B cell (primary cell): ENCODE measurements around the gene RBMX. TPM values are rescaled to one million over a fixed set of nuclear protein-coding genes. Genes with fewer than 3 reads are reported as not detected.

Source experiments
- ATAC-seq: fragments of 200-7000 bp; cut with Tn5 transposase; one replicate; pipeline ENCODE4 v1.10.0; 2021; ENCODE audit warnings: low read depth, mild to moderate bottlenecking, moderate number of reproducible peaks, moderate library complexity
- CTCF ChIA-PET: fragments of 350-600 bp; sonication (Branson Sonifier 250); formaldehyde crosslinking; loops from one replicate; lab custom pipeline; 2021; ENCODE audit warnings: antibody characterized with exemption, inconsistent platforms; lab: Charles Lee
- POLR2A ChIA-PET: fragments of 350-600 bp; sonication (Branson Sonifier 250); formaldehyde crosslinking; loops from one replicate; lab custom pipeline; 2021; ENCODE audit warnings: antibody characterized with exemption; lab: Charles Lee
- DNase-seq: peaks from one replicate; pipeline ENCODE4 v3.0.0; 2013
- H2AFZ ChIP-seq: 2 replicates; pipeline ENCODE4 v1.6.1; 2012; ENCODE audit warnings: mild to moderate bottlenecking, low read depth, low read length; ENCODE audit not compliant: insufficient read depth, poor library complexity, severe bottlenecking
- H3K27ac ChIP-seq, 2 donors: 1 replicate in 1 of 2; 2 replicates in 1 of 2; pipeline ENCODE4 v1.5.1; 2012 to 2013; ENCODE audit warnings: low read length in 2 of 2, mild to moderate bottlenecking in 2 of 2, moderate library complexity in 1 of 2
- H3K27me3 ChIP-seq, 4 experiments: fragments of 200-600 bp in 1 of 4; sonication (generic) in 1 of 4; replicated peaks in 1 of 4; 1 replicate in 2 of 4; 2 replicates in 2 of 4; pipeline versions ENCODE4 v1.6.1 to v1.7.0; 2013 to 2016; ENCODE audit warnings: low read length in 3 of 4, mild to moderate bottlenecking in 2 of 4, mixed read lengths in 1 of 4, moderate library complexity in 1 of 4; ENCODE audit not compliant: insufficient read depth in 4 of 4, control insufficient read depth in 3 of 4; ENCODE audit errors: control extremely low read depth in 1 of 4
- H3K36me3 ChIP-seq, 2 experiments: replicated peaks in 1 of 2; 1 replicate in 1 of 2; 2 replicates in 1 of 2; pipeline versions ENCODE4 v1.6.1 to v1.7.1; 2013; ENCODE audit warnings: low read length in 1 of 2; ENCODE audit not compliant: insufficient read depth in 2 of 2, control insufficient read depth in 1 of 2; ENCODE audit errors: control extremely low read depth in 1 of 2, extremely low read depth in 1 of 2
- H3K4me1 ChIP-seq, 2 donors: fragments of 200-600 bp in 1 of 2; sonication (generic) in 1 of 2; 1 replicate in 1 of 2; 2 replicates in 1 of 2; pipeline versions ENCODE4 v1.5.1 to v1.6.1; 2013 to 2017; ENCODE audit warnings: low read length in 2 of 2; ENCODE audit not compliant: control insufficient read depth in 2 of 2, insufficient read depth in 2 of 2
- H3K4me2 ChIP-seq: replicated peaks from 2 replicates; pipeline ENCODE3; 2012; ENCODE audit warnings: mild to moderate bottlenecking, low read depth, low read length; ENCODE audit not compliant: poor library complexity, severe bottlenecking
- H3K4me3 ChIP-seq, 5 experiments: fragments of 200-600 bp in 1 of 5; sonication (generic) in 1 of 5; 1 replicate in 3 of 5; 2 replicates in 2 of 5; pipeline versions ENCODE4 v1.5.1 to v1.7.0; 2011 to 2016; ENCODE audit warnings: low read length in 4 of 5, mild to moderate bottlenecking in 4 of 5, low read depth in 2 of 5, control low read depth in 1 of 5, moderate library complexity in 1 of 5; ENCODE audit not compliant: insufficient read depth in 1 of 5; ENCODE audit errors: control extremely low read depth in 1 of 5, extremely low read depth in 1 of 5
- H3K79me2 ChIP-seq: fragments of 200-600 bp; sonication (generic); one replicate; pipeline ENCODE4 v1.6.0; 2016; ENCODE audit warnings: low read length; ENCODE audit not compliant: control insufficient read depth, insufficient read depth
- H3K9ac ChIP-seq: fragments of 200-600 bp; sonication (generic); 2 replicates; pipeline ENCODE4 v1.6.1; 2017; ENCODE audit warnings: mild to moderate bottlenecking, low read length, moderate library complexity
- H3K9me3 ChIP-seq, 3 donors: one replicate each; pipeline versions ENCODE4 v1.6.1 to v1.7.1; 2013; ENCODE audit warnings: low read length in 2 of 3; ENCODE audit not compliant: control insufficient read depth in 2 of 3, insufficient read depth in 1 of 3; ENCODE audit errors: control extremely low read depth in 1 of 3
- H4K20me1 ChIP-seq: 2 replicates; pipeline ENCODE4 v1.6.0; 2012; ENCODE audit warnings: mild to moderate bottlenecking, low read length; ENCODE audit not compliant: insufficient read depth, control insufficient read depth, poor library complexity, severe bottlenecking
- H3K27ac Mint-ChIP-seq: one replicate; pipeline ENCODE4 v1.8.0; 2021; ENCODE audit warnings: mixed read lengths
- H3K27me3 Mint-ChIP-seq: one replicate; pipeline ENCODE4 v1.8.0; 2021; ENCODE audit warnings: mixed read lengths
- H3K4me1 Mint-ChIP-seq: one replicate; pipeline ENCODE4 v1.8.0; 2021; ENCODE audit warnings: mixed read lengths
- H3K4me3 Mint-ChIP-seq: one replicate; pipeline ENCODE4 v1.8.0; 2021; ENCODE audit warnings: mixed read lengths
- H3K9me3 Mint-ChIP-seq: one replicate; pipeline ENCODE4 v1.8.0; 2022; ENCODE audit warnings: mixed read lengths; ENCODE audit not compliant: insufficient read depth
- EZH2 ChIP-seq: IDR thresholded peaks from 2 replicates; pipeline ENCODE4 v1.6.1; 2012; ENCODE audit warnings: borderline replicate concordance, low read depth, mild to moderate bottlenecking, moderate library complexity, low read length; ENCODE audit not compliant: insufficient read depth, poor library complexity, severe bottlenecking
- WGBS: methylation state at CpG from one replicate; pipeline ENCODE4 v1.1.5; 2013; ENCODE audit warnings: missing lambda C conversion rate; ENCODE audit not compliant: insufficient coverage; 5-methylcytosine and 5-hydroxymethylcytosine counted together
- intact Hi-C: fragments of 100-400 bp; cut with micrococcal nuclease; formaldehyde crosslinking; loops from one replicate; pipeline ENCODE4 v1.10.0; 2022
- polyA plus RNA-seq: library from polyadenylated mRNA; depleted of rRNA; stranded (reverse); fragments of >200 nt; gene quantifications from 2 replicates; pipeline ENCODE4 v1.2.3, GENCODE V29; 2012
- total RNA-seq, 2 donors: library from RNA; stranded (reverse); fragments of 120-200 nt in 1 of 2; gene quantifications; 1 replicate in 1 of 2; 2 replicates in 1 of 2; pipeline versions ENCODE4 v1.2.3 to v1.2.4, GENCODE V29; 2013 to 2022
- TF ChIP-seq, protein P1 (sequence below): fragments of 200-600 bp; IDR thresholded peaks from one replicate; pipeline ENCODE4 v1.8.0; 2022; ENCODE audit warnings: antibody characterized with exemption, mild to moderate bottlenecking

RBMX gene
- total and polyA plus RNA-seq, 2 donors (not counting 1 experiment from before 2014, with no cell fraction given) = 164 to 239 TPM

DNA sequence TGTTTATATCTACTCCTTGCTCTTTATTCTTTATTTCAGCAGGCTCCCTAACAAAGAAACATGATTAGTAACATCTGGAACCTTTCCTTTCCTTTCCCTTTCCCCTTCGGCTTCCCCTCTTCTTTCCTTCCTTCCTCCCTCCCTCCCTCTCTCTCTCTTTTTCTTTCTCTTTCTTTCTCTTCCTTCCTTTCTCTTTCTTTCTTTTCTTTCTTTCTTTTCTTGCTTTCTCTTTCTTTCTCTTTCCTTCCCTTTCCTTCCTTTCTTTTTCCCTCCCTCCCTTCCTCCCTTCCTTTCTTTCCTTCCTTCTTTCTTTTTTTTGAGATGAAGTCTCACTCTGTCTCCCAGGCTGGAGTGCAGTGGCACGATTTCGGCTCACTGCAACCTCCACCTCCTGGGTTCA lies 30.7 kb upstream of the RBMX start:
- ChIA-PET POLR2A (no interaction called here), CTCF (no interaction called here)
- DNase-seq (no peak), ATAC-seq (no peak)
- H3K27ac Mint-ChIP-seq = no peak overlapping the region
- no peaks in the 10 kb centered on the region for H3K36me3 ChIP-seq
- H3K27me3 Mint-ChIP-seq = no peaks in the 10 kb centered on the region
- H3K4me3 Mint-ChIP-seq = no peak overlapping the region
- no peaks in the 10 kb centered on the region for H3K9me3 Mint-ChIP-seq
- H3K27me3 ChIP-seq = no peaks in the 10 kb centered on the region
- H3K79me2 ChIP-seq = no peaks in the 10 kb centered on the region
- no peak overlapping the region for H3K9ac ChIP-seq
- no peak overlapping the region for H3K4me3 ChIP-seq
- WGBS = 90% methylated on average over 3 of the region's 3 CpGs
- no peak for TF ChIP-seq EZH2
- TF ChIP-seq, protein P1, sequence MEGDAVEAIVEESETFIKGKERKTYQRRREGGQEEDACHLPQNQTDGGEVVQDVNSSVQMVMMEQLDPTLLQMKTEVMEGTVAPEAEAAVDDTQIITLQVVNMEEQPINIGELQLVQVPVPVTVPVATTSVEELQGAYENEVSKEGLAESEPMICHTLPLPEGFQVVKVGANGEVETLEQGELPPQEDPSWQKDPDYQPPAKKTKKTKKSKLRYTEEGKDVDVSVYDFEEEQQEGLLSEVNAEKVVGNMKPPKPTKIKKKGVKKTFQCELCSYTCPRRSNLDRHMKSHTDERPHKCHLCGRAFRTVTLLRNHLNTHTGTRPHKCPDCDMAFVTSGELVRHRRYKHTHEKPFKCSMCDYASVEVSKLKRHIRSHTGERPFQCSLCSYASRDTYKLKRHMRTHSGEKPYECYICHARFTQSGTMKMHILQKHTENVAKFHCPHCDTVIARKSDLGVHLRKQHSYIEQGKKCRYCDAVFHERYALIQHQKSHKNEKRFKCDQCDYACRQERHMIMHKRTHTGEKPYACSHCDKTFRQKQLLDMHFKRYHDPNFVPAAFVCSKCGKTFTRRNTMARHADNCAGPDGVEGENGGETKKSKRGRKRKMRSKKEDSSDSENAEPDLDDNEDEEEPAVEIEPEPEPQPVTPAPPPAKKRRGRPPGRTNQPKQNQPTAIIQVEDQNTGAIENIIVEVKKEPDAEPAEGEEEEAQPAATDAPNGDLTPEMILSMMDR = no peak
- H3K4me1 Mint-ChIP-seq = peaks cover 7% of the 10 kb centered on the region
- no peak overlapping the region for H2AFZ ChIP-seq
- H3K27ac ChIP-seq = no peak overlapping the region
- no peaks in the 10 kb centered on the region for H4K20me1 ChIP-seq
- no peak overlapping the region for H3K4me2 ChIP-seq
- no peaks in the 10 kb centered on the region for H3K9me3 ChIP-seq
- intact Hi-C loops = no loop called here
- H3K4me1 ChIP-seq = peaks cover 4 to 5% of the 10 kb centered on the region in 2 donors

DNA sequence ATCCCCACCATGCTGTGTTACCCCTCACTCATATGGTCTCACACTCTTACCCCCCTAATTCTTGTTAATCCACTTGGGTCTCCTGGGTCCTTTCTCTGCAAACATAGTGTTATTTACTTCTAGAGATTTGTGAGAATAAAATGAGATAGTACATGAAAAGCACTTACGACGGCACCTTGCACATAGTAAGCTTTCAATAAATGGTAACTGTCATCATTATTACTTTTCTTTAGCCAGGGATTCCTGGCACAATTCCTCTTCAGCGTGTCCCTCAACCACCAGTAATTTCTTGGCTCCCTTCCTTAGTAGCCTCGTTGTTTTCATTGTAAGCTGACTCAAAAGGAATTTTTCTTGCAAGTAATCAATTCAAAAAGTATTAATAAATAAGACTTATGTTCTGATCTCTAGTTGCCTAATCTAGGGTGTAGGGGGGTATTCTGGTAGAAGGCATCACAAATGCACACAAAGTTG lies 30.1 kb upstream of the RBMX start:
- Mint-ChIP-seq H3K27ac (peak overlapping the region; percentile 92), H3K9me3 (no peaks in the 10 kb centered on the region), H3K4me3 (peak overlapping the region; percentile 95), H3K27me3 (no peaks in the 10 kb centered on the region), H3K4me1 (peaks cover 7% of the 10 kb centered on the region)
- ChIA-PET POLR2A (no interaction called here), CTCF (no interaction called here)
- no peaks in the 10 kb centered on the region for H4K20me1 ChIP-seq
- peaks cover 4 to 5% of the 10 kb centered on the region in 2 donors for H3K4me1 ChIP-seq
- H3K9ac ChIP-seq = no peak overlapping the region
- DNase-seq = no peak
- peak overlapping the region in 3 of 5 experiments; percentile 71 to 84 (median 81) for H3K4me3 ChIP-seq
- no peak for ATAC-seq
- TF ChIP-seq, protein P1 = no peak
- no peak for TF ChIP-seq EZH2
- intact Hi-C loops = loop anchor here (1.0 kb wide), 1 partner anchor 413 kb away; the partner anchor contains the start of gene HTATSF1
- H3K36me3 ChIP-seq = no peaks in the 10 kb centered on the region
- peak overlapping the region in 1 of 2 donors; percentile 91 for H3K27ac ChIP-seq
- no CpG with 5 or more reads among the region's 4 CpGs for WGBS
- H3K9me3 ChIP-seq = no peaks in the 10 kb centered on the region
- no peaks in the 10 kb centered on the region for H3K27me3 ChIP-seq
- no peaks in the 10 kb centered on the region for H3K79me2 ChIP-seq
- H2AFZ ChIP-seq = peak overlapping the region; percentile 79
- peak overlapping the region; percentile 83 for H3K4me2 ChIP-seq
